H9 (cell line): Measurements from ENCODE around the gene FASLG. TPM values are rescaled to one million over a fixed set of nuclear protein-coding genes. Genes with fewer than 3 reads are reported as not detected.

Experiments
- DNase-seq: peaks from one replicate; pipeline ENCODE4 v3.0.0-alpha.2; 2017
- H2AFZ ChIP-seq: one replicate; pipeline ENCODE4 v1.6.1; 2013; ENCODE audit warnings: mild to moderate bottlenecking, low read length, control low read depth, moderate library complexity
- H2AK5ac ChIP-seq: 2 replicates; pipeline ENCODE4 v1.6.1; 2013; ENCODE audit warnings: low read length, control low read depth, mixed read lengths; ENCODE audit not compliant: insufficient read length
- H2BK120ac ChIP-seq: one replicate; pipeline ENCODE4 v1.6.1; 2013; ENCODE audit warnings: low read depth, mild to moderate bottlenecking, low read length, control low read depth, inconsistent platforms; ENCODE audit not compliant: poor library complexity, severe bottlenecking
- H2BK12ac ChIP-seq: 2 replicates; pipeline ENCODE4 v1.6.1; 2013; ENCODE audit warnings: low read length, control low read depth, mixed read lengths, low read depth; ENCODE audit not compliant: insufficient read length
- H2BK15ac ChIP-seq: 2 replicates; pipeline ENCODE4 v1.6.1; 2013; ENCODE audit warnings: low read depth, low read length, control low read depth
- H2BK20ac ChIP-seq: one replicate; pipeline ENCODE4 v1.6.1; 2013; ENCODE audit warnings: low read depth, mild to moderate bottlenecking, low read length, control low read depth, inconsistent platforms; ENCODE audit not compliant: poor library complexity, severe bottlenecking
- H2BK5ac ChIP-seq: 2 replicates; pipeline ENCODE4 v1.6.1; 2013; ENCODE audit warnings: low read length, control low read depth, mixed read lengths; ENCODE audit not compliant: insufficient read length
- H3K14ac ChIP-seq: 2 replicates; pipeline ENCODE4 v1.6.1; 2013; ENCODE audit warnings: low read length, control low read depth; ENCODE audit not compliant: insufficient read depth
- H3K18ac ChIP-seq: 2 replicates; pipeline ENCODE4 v1.6.1; 2013; ENCODE audit warnings: low read depth, mild to moderate bottlenecking, mixed read lengths, low read length, control low read depth; ENCODE audit not compliant: insufficient read length
- H3K23ac ChIP-seq: 2 replicates; pipeline ENCODE4 v1.6.1; 2013; ENCODE audit warnings: low read length, control low read depth, mixed read lengths, low read depth; ENCODE audit not compliant: insufficient read length
- H3K23me2 ChIP-seq: 2 replicates; pipeline ENCODE4 v1.6.1; 2013; ENCODE audit warnings: low read depth, mild to moderate bottlenecking, mixed read lengths, low read length, control low read depth; ENCODE audit not compliant: insufficient read length, poor library complexity, severe bottlenecking
- H3K27ac ChIP-seq: 2 replicates; pipeline ENCODE4 v1.5.1; 2013; ENCODE audit warnings: low read length, control low read depth, mixed read lengths, low read depth; ENCODE audit not compliant: insufficient read length
- H3K27me3 ChIP-seq: 2 replicates; pipeline ENCODE4 v1.6.1; 2013; ENCODE audit warnings: low read length, control low read depth, inconsistent platforms; ENCODE audit not compliant: insufficient read depth
- H3K4ac ChIP-seq: 2 replicates; pipeline ENCODE4 v1.6.1; 2013; ENCODE audit warnings: low read depth, mild to moderate bottlenecking, control low read depth, inconsistent platforms, low read length, moderate library complexity
- H3K4me1 ChIP-seq: 2 replicates; pipeline ENCODE4 v1.6.1; 2013; ENCODE audit warnings: low read length, control low read depth, inconsistent platforms; ENCODE audit not compliant: insufficient read depth
- H3K4me2 ChIP-seq: 2 replicates; pipeline ENCODE4 v1.6.1; 2013; ENCODE audit warnings: low read length, control low read depth, mixed read lengths; ENCODE audit not compliant: insufficient read length, insufficient read depth
- H3K56ac ChIP-seq: 2 replicates; pipeline ENCODE4 v1.6.1; 2013; ENCODE audit warnings: low read depth, mild to moderate bottlenecking, mixed read lengths, low read length, control low read depth; ENCODE audit not compliant: insufficient read length
- H3K79me1 ChIP-seq: 2 replicates; pipeline ENCODE4 v1.6.1; 2013; ENCODE audit warnings: low read depth, mild to moderate bottlenecking, moderate library complexity, low read length, control low read depth, inconsistent platforms; ENCODE audit not compliant: insufficient read depth, poor library complexity, severe bottlenecking
- H3K79me2 ChIP-seq: 2 replicates; pipeline ENCODE4 v1.6.1; 2013; ENCODE audit warnings: low read length, control low read depth, inconsistent platforms; ENCODE audit not compliant: insufficient read depth
- H3K9ac ChIP-seq: 2 replicates; pipeline ENCODE4 v1.6.1; 2013; ENCODE audit warnings: low read length, control low read depth, mixed read lengths; ENCODE audit not compliant: insufficient read length; ENCODE audit errors: extremely low read depth
- H3K9me3 ChIP-seq: one replicate; pipeline ENCODE4 v1.6.1; 2013; ENCODE audit warnings: low read depth, low read length, inconsistent platforms; ENCODE audit not compliant: control insufficient read depth
- H3T11ph ChIP-seq: one replicate; pipeline ENCODE4 v1.6.1; 2013; ENCODE audit warnings: mild to moderate bottlenecking, low read length, control low read depth, inconsistent platforms
- H4K20me1 ChIP-seq: one replicate; pipeline ENCODE4 v1.6.1; 2013; ENCODE audit not compliant: control insufficient read depth, insufficient read length, insufficient read depth
- H4K5ac ChIP-seq: 2 replicates; pipeline ENCODE4 v1.6.1; 2013; ENCODE audit warnings: low read depth, mild to moderate bottlenecking, mixed read lengths, low read length, control low read depth; ENCODE audit not compliant: insufficient read length
- H4K8ac ChIP-seq: replicated peaks from 2 replicates; pipeline ENCODE4 v1.6.1; 2013; ENCODE audit warnings: low read length, control low read depth, mixed read lengths, low read depth; ENCODE audit not compliant: insufficient read length
- H4K91ac ChIP-seq: 2 replicates; pipeline ENCODE4 v1.6.1; 2013; ENCODE audit warnings: low read depth, mild to moderate bottlenecking, moderate library complexity, mixed read lengths, low read length, control low read depth; ENCODE audit not compliant: insufficient read length
- H3K27ac Mint-ChIP-seq, 3 experiments: 2 replicates in 2 of 3; 3 replicates in 1 of 3; pipeline ENCODE4 v1.8.0; 2020 to 2021; ENCODE audit warnings: mixed read lengths in 3 of 3, mild to moderate bottlenecking in 1 of 3, moderate library complexity in 1 of 3
- H3K27me3 Mint-ChIP-seq: 2 replicates; pipeline ENCODE4 v1.8.0; 2021; ENCODE audit warnings: low read depth, mild to moderate bottlenecking, moderate library complexity, mixed read lengths
- H3K36me3 Mint-ChIP-seq, 3 experiments: 2 replicates in 2 of 3; 3 replicates in 1 of 3; pipeline ENCODE4 v1.8.0; 2020 to 2021; ENCODE audit warnings: low read depth in 3 of 3, mixed read lengths in 3 of 3; ENCODE audit not compliant: insufficient read depth in 1 of 3
- H3K4me1 Mint-ChIP-seq, 2 experiments: 2 replicates each; pipeline ENCODE4 v1.8.0; 2020; ENCODE audit warnings: mixed read lengths in 2 of 2
- H3K4me3 Mint-ChIP-seq, 2 experiments: 2 replicates in 1 of 2; 3 replicates in 1 of 2; pipeline ENCODE4 v1.8.0; 2020 to 2021; ENCODE audit warnings: mild to moderate bottlenecking in 2 of 2, mixed read lengths in 2 of 2, moderate library complexity in 1 of 2
- H3K9me3 Mint-ChIP-seq, 2 experiments: 2 replicates in 1 of 2; 3 replicates in 1 of 2; pipeline ENCODE4 v1.8.0; 2020; ENCODE audit warnings: mild to moderate bottlenecking in 2 of 2, mixed read lengths in 2 of 2, moderate library complexity in 1 of 2
- CTCF ChIP-seq: fragments of 200-600 bp; sonication (generic); conservative IDR thresholded peaks from 3 replicates; pipeline ENCODE4 v1.8.0; 2021; ENCODE audit warnings: antibody characterized with exemption, mild to moderate bottlenecking
- WGBS: extraction: QIAGEN DNeasy Blood & Tissue Kit; methylation state at CpG from one replicate; pipeline ENCODE4 v1.1.7; 2013; ENCODE audit warnings: missing lambda C conversion rate, low lambda C conversion rate, mixed read lengths; ENCODE audit not compliant: insufficient read length; ENCODE audit errors: extremely low coverage; 5-methylcytosine and 5-hydroxymethylcytosine counted together
- total RNA-seq: library from RNA; stranded (reverse); gene quantifications from 2 replicates; pipeline ENCODE4 v1.2.1, GENCODE V29; 2021

The FASLG gene
- total RNA-seq, 1 experiment from 2014 or later, result not detected

GRCh38 chr1:172669011-172669410 lies 10.1 kb downstream of the FASLG start:
- no peak overlapping the region for H3K14ac ChIP-seq
- no peak overlapping the region for H4K5ac ChIP-seq
- H2AK5ac ChIP-seq, result no peak overlapping the region
- Mint-ChIP-seq H3K27ac (no peak overlapping the region), H3K4me3 (no peak overlapping the region), H3K27me3 (no peaks in the 10 kb centered on the region), H3K36me3 (no peaks in the 10 kb centered on the region), H3K4me1 (no peaks in the 10 kb centered on the region), H3K9me3 (peaks cover 0 to 2% of the 10 kb centered on the region in 2 experiments; a peak in 2 of 5 replicates)
- H3K9ac ChIP-seq, result no peak overlapping the region
- DNase-seq, result no peak
- H3K4ac ChIP-seq, result no peak overlapping the region
- H3K56ac ChIP-seq, result no peak overlapping the region
- H2BK12ac ChIP-seq, result no peak overlapping the region
- H2BK120ac ChIP-seq, result no peak overlapping the region
- no peaks in the 10 kb centered on the region for H3K79me1 ChIP-seq
- no peaks in the 10 kb centered on the region for H4K20me1 ChIP-seq
- WGBS, result no CpG with 5 or more reads among the region's 3 CpGs
- no peaks in the 10 kb centered on the region for H3K4me1 ChIP-seq
- H3T11ph ChIP-seq, result no peak overlapping the region
- no peak overlapping the region for H2BK20ac ChIP-seq
- no peak for TF ChIP-seq CTCF
- no peak overlapping the region for H3K27ac ChIP-seq
- H3K79me2 ChIP-seq, result no peaks in the 10 kb centered on the region
- no peak overlapping the region for H3K18ac ChIP-seq
- no peak overlapping the region for H2BK5ac ChIP-seq
- H3K4me2 ChIP-seq, result no peak overlapping the region
- no peaks in the 10 kb centered on the region for H3K9me3 ChIP-seq
- no peaks in the 10 kb centered on the region for H3K27me3 ChIP-seq
- no peak overlapping the region for H4K91ac ChIP-seq
- H3K23ac ChIP-seq, result no peak overlapping the region
- no peak overlapping the region for H4K8ac ChIP-seq
- H3K23me2 ChIP-seq, result no peaks in the 10 kb centered on the region
- H2BK15ac ChIP-seq, result no peak overlapping the region
- H2AFZ ChIP-seq, result no peak overlapping the region
